WTC11 (cell line): ENCODE results near the gene DRAXIN. TPM values are rescaled to one million over a fixed set of nuclear protein-coding genes. Genes with fewer than 3 reads are reported as not detected.

Experiments
- ATAC-seq: fragments of 200-7000 bp; cut with Tn5 transposase; 2 replicates; pipeline ENCODE4 v1.10.0; 2021; ENCODE audit warnings: mild to moderate bottlenecking, moderate library complexity
- CTCF ChIA-PET: fragments of 300-600 bp; sonication (Branson Sonifier 250); formaldehyde crosslinking; loops from one replicate; lab custom pipeline; 2021; ENCODE audit warnings: antibody characterized with exemption; lab: Charles Lee
- POLR2A ChIA-PET: fragments of 350-600 bp; sonication (Branson Sonifier 250); formaldehyde crosslinking; loops from one replicate; lab custom pipeline; 2021; ENCODE audit warnings: antibody characterized with exemption; lab: Charles Lee
- DNase-seq: peaks from one replicate; pipeline ENCODE4 v3.0.0; 2021; ENCODE audit warnings: low spot score
- H3K27ac Mint-ChIP-seq: 2 replicates; pipeline ENCODE4 v1.8.0; 2021; ENCODE audit warnings: mixed read lengths
- H3K27me3 Mint-ChIP-seq: 2 replicates; pipeline ENCODE4 v1.8.0; 2021; ENCODE audit warnings: low read depth, mild to moderate bottlenecking, moderate library complexity, mixed read lengths
- H3K36me3 Mint-ChIP-seq: 2 replicates; pipeline ENCODE4 v1.8.0; 2021; ENCODE audit warnings: mixed read lengths
- H3K4me1 Mint-ChIP-seq: 2 replicates; pipeline ENCODE4 v1.8.0; 2022; ENCODE audit warnings: mixed read lengths
- H3K4me3 Mint-ChIP-seq: 2 replicates; pipeline ENCODE4 v1.8.0; 2021; ENCODE audit warnings: mild to moderate bottlenecking, moderate library complexity, mixed read lengths
- H3K9me3 Mint-ChIP-seq: 2 replicates; pipeline ENCODE4 v1.8.0; 2021; ENCODE audit warnings: mixed read lengths
- AR ChIP-seq: fragments of 250-450 bp; sonication (Bioruptor Pico); IDR thresholded peaks from 2 replicates; pipeline ENCODE4 v1.9.0; 2021; ENCODE audit warnings: mild to moderate bottlenecking
- ATF2 ChIP-seq: sonication (generic); formaldehyde crosslinking; IDR thresholded peaks from 2 replicates; pipeline ENCODE4 v1.8.1; 2022; ENCODE audit warnings: low read depth, missing genetic modification reagents, borderline replicate concordance
- CBFB ChIP-seq: sonication (generic); formaldehyde crosslinking; IDR thresholded peaks from 2 replicates; pipeline ENCODE4 v1.8.1; 2022; ENCODE audit warnings: mild to moderate bottlenecking, low read depth, missing genetic modification reagents
- CREB1 ChIP-seq: sonication (generic); formaldehyde crosslinking; IDR thresholded peaks from 2 replicates; pipeline ENCODE4 v1.8.0; 2023; ENCODE audit warnings: mild to moderate bottlenecking, missing genetic modification reagents
- GABPB1 ChIP-seq: sonication (generic); formaldehyde crosslinking; IDR thresholded peaks from 2 replicates; pipeline ENCODE4 v1.8.1; 2023; ENCODE audit warnings: mild to moderate bottlenecking, missing genetic modification reagents
- HMGXB4 ChIP-seq: sonication (generic); formaldehyde crosslinking; IDR thresholded peaks from 2 replicates; pipeline ENCODE4 v1.8.1; 2023; ENCODE audit warnings: mild to moderate bottlenecking, moderate library complexity, missing genetic modification reagents
- PRDM15 ChIP-seq: sonication (generic); formaldehyde crosslinking; IDR thresholded peaks from 2 replicates; pipeline ENCODE4 v1.8.0; 2022; ENCODE audit warnings: missing genetic modification reagents
- PRRX2 ChIP-seq: fragments of 250-450 bp; sonication (Bioruptor Pico); IDR thresholded peaks from 2 replicates; pipeline ENCODE4 v1.8.0; 2021; ENCODE audit warnings: mild to moderate bottlenecking
- SMAD4 ChIP-seq: sonication (generic); formaldehyde crosslinking; IDR thresholded peaks from 2 replicates; pipeline ENCODE4 v1.8.0; 2022; ENCODE audit warnings: mild to moderate bottlenecking, missing genetic modification reagents
- SOX15 ChIP-seq: fragments of 250-450 bp; sonication (Bioruptor Pico); IDR thresholded peaks from 2 replicates; pipeline ENCODE4 v1.9.0; 2021; ENCODE audit warnings: mild to moderate bottlenecking
- TP53 ChIP-seq: sonication (generic); formaldehyde crosslinking; IDR thresholded peaks from 2 replicates; pipeline ENCODE4 v1.8.1; 2023; ENCODE audit warnings: mild to moderate bottlenecking, missing genetic modification reagents
- USF2 ChIP-seq: sonication (generic); formaldehyde crosslinking; IDR thresholded peaks from 2 replicates; pipeline ENCODE4 v1.8.1; 2023; ENCODE audit warnings: mild to moderate bottlenecking, missing genetic modification reagents, moderate library complexity
- ZNF423 ChIP-seq: fragments of 250-450 bp; sonication (Bioruptor Pico); IDR thresholded peaks from 2 replicates; pipeline ENCODE4 v2.1.2; 2022; ENCODE audit warnings: mild to moderate bottlenecking, moderate library complexity
- ZNF512 ChIP-seq: sonication (generic); formaldehyde crosslinking; IDR thresholded peaks from 2 replicates; pipeline ENCODE4 v1.8.1; 2022; ENCODE audit warnings: missing genetic modification reagents, borderline replicate concordance
- total RNA-seq: library from RNA; stranded (reverse); gene quantifications from 3 replicates; pipeline ENCODE4 v1.2.3, GENCODE V29; 2021

The DRAXIN gene
- total RNA-seq, 1 experiment from 2014 or later = 12.0 TPM

- TF ChIP-seq USF2 (CRISPR knock-in tag) (peak; percentile 46; the same call in 1 of the 2 replicates), CBFB (CRISPR knock-in tag) (no peak)
Measured at GRCh38 chr1:11697188-11697892, 5.8 kb downstream of the DRAXIN start (continued).

- no peak overlapping the region for H3K27ac Mint-ChIP-seq
- POLR2A ChIA-PET = interaction anchor here (0.5 to 1.2 kb wide), 2 partner anchors 8 to 10 kb away, joined by 3 to 7 read pairs; no protein-coding TSS in a partner anchor
- CTCF ChIA-PET = interaction anchor here (1.1 to 3.4 kb wide), 5 partner anchors 10 to 87 kb away, joined by 3 to 21 read pairs (median 13); no protein-coding TSS in a partner anchor
- H3K4me3 Mint-ChIP-seq = no peak overlapping the region
- H3K9me3 Mint-ChIP-seq = no peaks in the 10 kb centered on the region
- peaks cover 46% of the 10 kb centered on the region for H3K4me1 Mint-ChIP-seq
- TF ChIP-seq SMAD4 = no peak
- DNase-seq = no peak
- H3K27me3 Mint-ChIP-seq = no peaks in the 10 kb centered on the region
- no peaks in the 10 kb centered on the region for H3K36me3 Mint-ChIP-seq
- ATAC-seq = no peak
Measured at GRCh38 chr1:11697893-11698210, 6.3 kb downstream of the DRAXIN start.

- no peak for TF ChIP-seq GABPB1 (CRISPR knock-in tag)
- no peak for TF ChIP-seq SOX15 (CRISPR knock-in tag)
- no peak for TF ChIP-seq PRRX2 (CRISPR knock-in tag)
- TF ChIP-seq AR = no peak
- no peak for TF ChIP-seq ZNF423
- TF ChIP-seq CREB1 = no peak
- TF ChIP-seq HMGXB4 = peak; percentile 27; the same call in 1 of the 2 replicates
- H3K4me3 Mint-ChIP-seq = 0 out of 2 replicates have a peak overlapping the region, but pooled peaks have one; percentile 7
- CTCF ChIA-PET = interaction anchor here (1.3 to 2.4 kb wide), 6 partner anchors 9 to 138 kb away, joined by 3 to 13 read pairs (median 8); partner anchors contain the start of genes DRAXIN and FBXO6
- peak; percentile 42 for DNase-seq
- H3K4me1 Mint-ChIP-seq = peaks cover 51% of the 10 kb centered on the region
- no peak for ATAC-seq
- H3K27me3 Mint-ChIP-seq = no peaks in the 10 kb centered on the region
- no peak overlapping the region for H3K27ac Mint-ChIP-seq
- H3K36me3 Mint-ChIP-seq = no peaks in the 10 kb centered on the region
- H3K9me3 Mint-ChIP-seq = no peaks in the 10 kb centered on the region
- POLR2A ChIA-PET = interaction anchor here (1.5 kb wide), 1 partner anchor 18 kb away, joined by 5 read pairs; no protein-coding TSS in a partner anchor
Measured at GRCh38 chr1:11700601-11701467, 9.3 kb downstream of the DRAXIN start.

- ATAC-seq = no peak
- DNase-seq = no peak
- POLR2A ChIA-PET = interaction anchor here (1.5 kb wide), 1 partner anchor 19 kb away, joined by 5 read pairs; no protein-coding TSS in a partner anchor
- no peak for TF ChIP-seq PRDM15 (CRISPR knock-in tag)
- TF ChIP-seq PRRX2 (CRISPR knock-in tag) = no peak
- no peak for TF ChIP-seq ATF2 (CRISPR knock-in tag)
- no peak for TF ChIP-seq TP53 (CRISPR knock-in tag)
- no peak for TF ChIP-seq ZNF512 (CRISPR knock-in tag)
Measured at GRCh38 chr1:11701551-11701961, 10.0 kb downstream of the DRAXIN start.

More at GRCh38 chr1:11701551-11701961, 10.0 kb downstream of the DRAXIN start:
- H3K4me3 Mint-ChIP-seq = no peak overlapping the region
- no peaks in the 10 kb centered on the region for H3K9me3 Mint-ChIP-seq
- CTCF ChIA-PET = interaction anchor here (1.3 to 2.4 kb wide), 3 partner anchors 12 to 137 kb away, joined by 4 to 9 read pairs (median 7); no protein-coding TSS in a partner anchor
- no peaks in the 10 kb centered on the region for H3K27me3 Mint-ChIP-seq
- no peaks in the 10 kb centered on the region for H3K36me3 Mint-ChIP-seq
- H3K4me1 Mint-ChIP-seq = peaks cover 51% of the 10 kb centered on the region
- no peak overlapping the region for H3K27ac Mint-ChIP-seq
